HepG2 (cell line): ENCODE results near the gene SMIM38. TPM values are rescaled to one million over a fixed set of nuclear protein-coding genes. Genes with fewer than 3 reads are reported as not detected.

Source experiments
- ATAC-seq: fragments of 200-7000 bp; cut with Tn5 transposase; 3 replicates; pipeline ENCODE4 v1.9.1; 2020; ENCODE audit warnings: mild to moderate bottlenecking, moderate library complexity
- BruUV-seq: library from RNA; stranded (reverse); fragments of 400-500 nt; replicated peaks from 2 replicates; lab custom pipeline; 2021; lab: Mats Ljungman, UMichigan
- CTCF ChIA-PET: fragments of 300-600 bp; formaldehyde crosslinking; extraction: SDS; loops from one replicate; lab custom pipeline; 2021; ENCODE audit warnings: low total read pairs, inconsistent platforms, low intra/inter-chr PET ratio; lab: Yijun Ruan, JAX
- POLR2A ChIA-PET: fragments of 350-600 bp; sonication (Branson Sonifier 250); formaldehyde crosslinking; loops from one replicate; lab custom pipeline; 2020; ENCODE audit warnings: antibody characterized with exemption, inconsistent platforms; lab: Yijun Ruan, JAX
- DNase-seq: peaks from one replicate; pipeline ENCODE4 v3.0.0-alpha.2; 2015; ENCODE audit warnings: low spot score
- FAIRE-seq: peaks from 3 replicates; lab custom pipeline; 2011; peaks lifted over from hg19 to GRCh38; lab: Jason Lieb, UNC
- H2AFZ ChIP-seq: one replicate; pipeline ENCODE4 v1.6.1; 2011; ENCODE audit warnings: low read length, inconsistent platforms
- H3K27ac ChIP-seq: fragments of 300-600 bp; 3 replicates; pipeline ENCODE4 v1.8.0; 2011; ENCODE audit warnings: mixed run types, mild to moderate bottlenecking, mixed read lengths, low read length, inconsistent platforms; ENCODE audit not compliant: insufficient read depth; ENCODE audit errors: extremely low read length
- H3K27me3 ChIP-seq, 2 experiments: fragments of 200-600 bp in 1 of 2; 2 replicates in 1 of 2; 3 replicates in 1 of 2; pipeline versions ENCODE4 v1.6.0 to v1.8.0; 2011; ENCODE audit warnings: low read length in 2 of 2, mild to moderate bottlenecking in 2 of 2, moderate library complexity in 2 of 2, inconsistent platforms in 1 of 2; ENCODE audit not compliant: insufficient read depth in 2 of 2, control insufficient read depth in 1 of 2
- H3K36me3 ChIP-seq, 2 experiments: fragments of 200-600 bp in 1 of 2; replicated peaks in 1 of 2; 2 replicates in 1 of 2; 3 replicates in 1 of 2; pipeline versions ENCODE4 v1.5.1 to v1.8.0; 2011; ENCODE audit warnings: low read length in 2 of 2, inconsistent platforms in 1 of 2; ENCODE audit not compliant: insufficient read depth in 2 of 2, control insufficient read depth in 1 of 2
- H3K4me1 ChIP-seq: 2 replicates; pipeline ENCODE4 v1.5.1; 2012; ENCODE audit warnings: low read length, inconsistent platforms; ENCODE audit not compliant: insufficient read depth
- H3K4me2 ChIP-seq: 2 replicates; pipeline ENCODE4 v1.6.0; 2011; ENCODE audit warnings: low read depth, low read length, inconsistent platforms
- H3K4me3 ChIP-seq, 3 experiments: fragments of 200-600 bp in 1 of 3; sonication (generic), shearing (Covaris generic) in 1 of 3; replicated peaks in 1 of 3; 2 replicates each; pipeline ENCODE4 v1.5.1; 2011 to 2016; ENCODE audit warnings: low read length in 3 of 3, inconsistent platforms in 2 of 3, low read depth in 2 of 3, mild to moderate bottlenecking in 2 of 3, control low read depth in 1 of 3, mixed read lengths in 1 of 3; ENCODE audit not compliant: insufficient read depth in 1 of 3
- H3K79me2 ChIP-seq: one replicate; pipeline ENCODE4 v1.6.1; 2011; ENCODE audit warnings: low read length, inconsistent platforms; ENCODE audit not compliant: insufficient read depth
- H3K9ac ChIP-seq: 2 replicates; pipeline ENCODE4 v1.6.0; 2011; ENCODE audit warnings: mild to moderate bottlenecking, low read depth, low read length, inconsistent platforms; ENCODE audit not compliant: insufficient read depth
- H3K9me3 ChIP-seq: 2 replicates; pipeline ENCODE4 v1.5.1; 2012; ENCODE audit warnings: mild to moderate bottlenecking, low read length
- H4K20me1 ChIP-seq: 2 replicates; pipeline ENCODE4 v1.6.0; 2011; ENCODE audit warnings: inconsistent platforms, mild to moderate bottlenecking, low read length, moderate library complexity; ENCODE audit not compliant: insufficient read depth
- NFIC ChIP-seq: IDR thresholded peaks from 2 replicates; pipeline ENCODE4 v1.6.1; 2012; ENCODE audit warnings: mild to moderate bottlenecking, low read length, inconsistent platforms
- NFRKB ChIP-seq: fragments of 450-650 bp; IDR thresholded peaks from 2 replicates; pipeline ENCODE4 v1.6.1; 2017
- PLRG1 ChIP-seq: fragments of 450-650 bp; conservative IDR thresholded peaks from 2 replicates; pipeline ENCODE4 v1.6.1; 2016
- SAFB2 ChIP-seq: sonication (generic); formaldehyde crosslinking; IDR thresholded peaks from 2 replicates; pipeline ENCODE4 v1.5.1; 2020; ENCODE audit warnings: missing genetic modification reagents, low read depth, mild to moderate bottlenecking, borderline replicate concordance
- ZNF354B ChIP-seq: sonication (generic); formaldehyde crosslinking; IDR thresholded peaks from 2 replicates; pipeline ENCODE4 v1.8.0; 2022; ENCODE audit warnings: mild to moderate bottlenecking, missing genetic modification reagents
- ZSCAN12 ChIP-seq: sonication (generic); formaldehyde crosslinking; IDR thresholded peaks from 2 replicates; pipeline ENCODE4 v1.9.0; 2021; ENCODE audit warnings: mild to moderate bottlenecking, missing genetic modification reagents
- WGBS: methylation state at CpG from one replicate; pipeline ENCODE4 v1.1.6; 2017; ENCODE audit warnings: low lambda C conversion rate; 5-methylcytosine and 5-hydroxymethylcytosine counted together
- in situ Hi-C: cut with HindIII; loops from 2 replicates; pipeline ENCODE4 v1.10.0; 2017; ENCODE audit warnings: low pct_unique_long_range_greater_than_20kb; ENCODE audit not compliant: extremely low pct_ligation_motif_present
- intact Hi-C: fragments of 100-400 bp; cut with micrococcal nuclease; formaldehyde crosslinking; loops from one replicate; pipeline ENCODE4 v1.10.0; 2022; ENCODE audit not compliant: unreplicated experiment
- polyA plus RNA-seq, 8 experiments: library from polyadenylated mRNA; depleted of rRNA in 3 of 8; stranded (reverse) in 7 of 8; unstranded in 1 of 8; fragments of >200 nt; fragmentation: Illumina TruSeq in 4 of 8; extraction: Trizol in 4 of 8; gene quantifications; 2 replicates each; pipeline versions ENCODE4 v1.2.1 to v1.2.3, GENCODE V29; 2011 to 2016; ENCODE audit warnings: low read depth in 4 of 8, missing spikeins in 1 of 8, mixed read lengths in 1 of 8; ENCODE audit not compliant: insufficient read depth in 1 of 8
- total RNA-seq, 5 experiments: library from RNA; depleted of rRNA; stranded (reverse); fragments of >200 nt; fragmentation: Illumina TruSeq; extraction: Trizol; gene quantifications; 2 replicates each; pipeline ENCODE4 v1.2.3, GENCODE V29; 2016; ENCODE audit warnings: low read depth in 1 of 5

The SMIM38 gene
- total and polyA plus RNA-seq, 2 of the 13 experiments (the other 11 are each of a cell fraction or from before 2014, with no cell fraction given) = 0.30 to 0.40 TPM

DNA sequence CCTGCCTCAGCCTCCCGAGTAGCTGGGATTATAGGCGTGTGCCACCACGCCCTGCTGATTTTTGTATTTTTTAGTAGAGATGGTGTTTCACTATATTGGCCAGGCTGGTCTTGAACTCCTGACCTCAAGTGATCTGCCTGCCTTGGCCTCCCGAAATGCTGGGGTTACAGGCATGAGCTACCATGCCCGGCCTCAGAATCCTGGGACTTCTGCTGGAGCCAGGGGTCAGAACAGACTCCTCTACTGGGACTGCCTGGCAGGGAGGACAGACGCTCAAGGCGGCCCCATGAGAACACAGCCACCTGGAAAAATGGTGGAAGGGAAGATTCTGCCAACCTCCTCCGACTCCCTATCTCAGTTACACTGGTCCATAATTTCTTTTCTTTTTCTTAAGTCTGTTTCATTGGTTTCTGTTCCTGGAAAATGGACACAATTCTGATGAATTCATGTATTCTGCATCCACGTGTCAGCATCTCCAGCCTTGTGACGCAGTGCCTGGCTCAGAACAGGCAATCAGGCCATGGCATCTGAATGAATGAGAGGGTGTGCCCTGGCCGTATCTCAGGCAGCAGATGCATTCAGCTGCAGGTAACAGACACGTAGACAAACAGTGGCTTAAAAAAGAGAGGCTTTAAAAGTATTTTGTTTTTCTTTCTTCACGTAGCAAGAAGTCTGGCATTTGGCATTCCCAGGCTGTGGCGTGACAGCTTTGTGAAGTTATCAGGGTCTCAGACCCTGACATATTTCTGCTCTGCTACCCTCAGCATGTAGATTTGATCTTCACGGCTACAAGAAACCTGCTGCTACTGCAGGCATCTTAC, 4.8 kb downstream of the SMIM38 start:
- ChIA-PET CTCF (no interaction called here), POLR2A (no interaction called here)
- FAIRE-seq = no peak
- DNase-seq = no peak
- ATAC-seq = no peak
- WGBS = 69% methylated on average over 14 of the region's 15 CpGs
- no peak overlapping the region for H2AFZ ChIP-seq
- TF ChIP-seq ZNF354B (CRISPR knock-in tag) = no peak
- TF ChIP-seq NFIC = no peak
- TF ChIP-seq ZSCAN12 (CRISPR knock-in tag) = no peak
- H3K79me2 ChIP-seq = no peaks in the 10 kb centered on the region
- H3K9ac ChIP-seq = no peak overlapping the region
- H4K20me1 ChIP-seq = no peaks in the 10 kb centered on the region
- peaks cover 0 to 5% of the 10 kb centered on the region in 2 experiments; a peak in 1 of 5 replicates for H3K27me3 ChIP-seq
- intact Hi-C loops (no loop called here), in situ Hi-C loops (no loop called here)
- BruUV-seq = no TSS peak
- no peak overlapping the region for H3K4me2 ChIP-seq
- H3K4me1 ChIP-seq = peaks cover 35% of the 10 kb centered on the region
- no peak overlapping the region for H3K4me3 ChIP-seq
- no peak overlapping the region for H3K27ac ChIP-seq
- no peaks in the 10 kb centered on the region for H3K36me3 ChIP-seq
- no peaks in the 10 kb centered on the region for H3K9me3 ChIP-seq

- Histone ChIP-seq H3K27me3 (peaks cover 0 to 5% of the 10 kb centered on the region in 2 experiments; a peak in 1 of 5 replicates), H3K4me1 (peaks cover 29% of the 10 kb centered on the region), H3K27ac (no peak overlapping the region), H3K4me2 (no peak overlapping the region), H3K4me3 (no peak overlapping the region), H2AFZ (no peak overlapping the region), H4K20me1 (no peaks in the 10 kb centered on the region), H3K9me3 (no peaks in the 10 kb centered on the region), H3K9ac (no peak overlapping the region), H3K79me2 (no peaks in the 10 kb centered on the region), H3K36me3 (no peaks in the 10 kb centered on the region)
- TF ChIP-seq PLRG1 = no peak
- no peak for TF ChIP-seq NFRKB
- no peak for TF ChIP-seq SAFB2 (CRISPR knock-in tag)
- no TSS peak for BruUV-seq
- POLR2A ChIA-PET = no interaction called here
- FAIRE-seq (no peak), DNase-seq (no peak), ATAC-seq (no peak)
- intact Hi-C loops (no loop called here), in situ Hi-C loops (no loop called here)
- 9% methylated on average over 5 of the region's 5 CpGs for WGBS
- CTCF ChIA-PET = no interaction called here
Measured at GRCh38 chr11:69161117-69161407, 5.3 kb downstream of the SMIM38 start.
